HepG2 (cell line): ENCODE data around the gene C22orf15. TPM values are rescaled to one million over a fixed set of nuclear protein-coding genes. Genes with fewer than 3 reads are reported as not detected.
A peak's percentile ranks its signal among the peaks of the same experiment; 100 is the strongest.

Experiments
- ARNTL ChIP-seq: sonication (generic); formaldehyde crosslinking; IDR thresholded peaks from 2 replicates; pipeline ENCODE4 v1.4.0; 2020; ENCODE audit warnings: mild to moderate bottlenecking, missing genetic modification reagents
- DR1 ChIP-seq: sonication (generic); formaldehyde crosslinking; IDR thresholded peaks from 2 replicates; pipeline ENCODE4 v1.8.0; 2021; ENCODE audit warnings: mild to moderate bottlenecking, missing genetic modification reagents, inconsistent platforms
- NCOA2 ChIP-seq: sonication (generic); formaldehyde crosslinking; IDR thresholded peaks from 2 replicates; pipeline ENCODE4 v1.8.0; 2022; ENCODE audit warnings: inconsistent platforms
- NFIB ChIP-seq: sonication (generic); formaldehyde crosslinking; IDR thresholded peaks from 2 replicates; pipeline ENCODE4 v1.9.0; 2021; ENCODE audit warnings: missing genetic modification reagents, mild to moderate bottlenecking, borderline replicate concordance
- PHF21A ChIP-seq: sonication (generic); formaldehyde crosslinking; IDR thresholded peaks from 2 replicates; pipeline ENCODE4 v1.5.0; 2020; ENCODE audit warnings: mild to moderate bottlenecking, missing genetic modification reagents
- RERE ChIP-seq: IDR thresholded peaks from 2 replicates; pipeline ENCODE4 v1.6.1; 2016; ENCODE audit warnings: low read depth, missing genetic modification reagents, missing compliant biosample characterization
- STAG1 ChIP-seq: sonication (generic); formaldehyde crosslinking; IDR thresholded peaks from 2 replicates; pipeline ENCODE4 v1.4.0; 2020; ENCODE audit warnings: missing genetic modification reagents
- TARDBP ChIP-seq: sonication (generic); formaldehyde crosslinking; IDR thresholded peaks from 2 replicates; pipeline ENCODE4 v1.8.0; 2022; ENCODE audit warnings: mild to moderate bottlenecking, missing genetic modification reagents
- ZBTB49 ChIP-seq: sonication (generic); formaldehyde crosslinking; IDR thresholded peaks from 2 replicates; pipeline ENCODE4 v1.4.0; 2020; ENCODE audit warnings: missing genetic modification reagents, borderline replicate concordance
- ZFY ChIP-seq: sonication (generic); formaldehyde crosslinking; IDR thresholded peaks from 2 replicates; pipeline ENCODE4 v1.4.0; 2020; ENCODE audit warnings: missing genetic modification reagents
- polyA plus RNA-seq, 8 experiments: library from polyadenylated mRNA; depleted of rRNA in 3 of 8; stranded (reverse) in 7 of 8; unstranded in 1 of 8; fragments of >200 nt; fragmentation: Illumina TruSeq in 4 of 8; extraction: Trizol in 4 of 8; gene quantifications; 2 replicates each; pipeline versions ENCODE4 v1.2.1 to v1.2.3, GENCODE V29; 2011 to 2016; ENCODE audit warnings: low read depth in 4 of 8, missing spikeins in 1 of 8, mixed read lengths in 1 of 8; ENCODE audit not compliant: insufficient read depth in 1 of 8
- total RNA-seq, 5 experiments: library from RNA; depleted of rRNA; stranded (reverse); fragments of >200 nt; fragmentation: Illumina TruSeq; extraction: Trizol; gene quantifications; 2 replicates each; pipeline ENCODE4 v1.2.3, GENCODE V29; 2016; ENCODE audit warnings: low read depth in 1 of 5
- TF ChIP-seq, protein P1 (sequence below): sonication (generic); formaldehyde crosslinking; IDR thresholded peaks from 2 replicates; pipeline ENCODE4 v1.4.0; 2020; ENCODE audit warnings: missing genetic modification reagents
- TF ChIP-seq, protein P2 (sequence below): IDR thresholded peaks from 2 replicates; pipeline ENCODE4 v1.6.1; 2016; ENCODE audit warnings: missing compliant biosample characterization, missing genetic modification reagents, borderline replicate concordance
- TF ChIP-seq, protein P3 (sequence below): sonication (generic); formaldehyde crosslinking; IDR thresholded peaks from 2 replicates; pipeline ENCODE4 v1.4.0; 2020; ENCODE audit warnings: missing genetic modification reagents

The C22orf15 gene
- total and polyA plus RNA-seq, 2 of the 13 experiments (the other 11 are each of a cell fraction or from before 2014, with no cell fraction given): not detected

- TF ChIP-seq ZBTB49 (CRISPR knock-in tag): no peak
- 0 out of 2 replicates have a peak, but pooled peaks have one; percentile 29 for TF ChIP-seq NCOA2 (CRISPR knock-in tag)
- TF ChIP-seq PHF21A (CRISPR knock-in tag): 0 out of 2 replicates have a peak, but pooled peaks have one; percentile 26
- TF ChIP-seq NFIB (CRISPR knock-in tag): no peak
- 0 out of 2 replicates have a peak, but pooled peaks have one; percentile 36 for TF ChIP-seq ARNTL (CRISPR knock-in tag)
- TF ChIP-seq RERE (CRISPR knock-in tag): no peak
- TF ChIP-seq, protein P1, sequence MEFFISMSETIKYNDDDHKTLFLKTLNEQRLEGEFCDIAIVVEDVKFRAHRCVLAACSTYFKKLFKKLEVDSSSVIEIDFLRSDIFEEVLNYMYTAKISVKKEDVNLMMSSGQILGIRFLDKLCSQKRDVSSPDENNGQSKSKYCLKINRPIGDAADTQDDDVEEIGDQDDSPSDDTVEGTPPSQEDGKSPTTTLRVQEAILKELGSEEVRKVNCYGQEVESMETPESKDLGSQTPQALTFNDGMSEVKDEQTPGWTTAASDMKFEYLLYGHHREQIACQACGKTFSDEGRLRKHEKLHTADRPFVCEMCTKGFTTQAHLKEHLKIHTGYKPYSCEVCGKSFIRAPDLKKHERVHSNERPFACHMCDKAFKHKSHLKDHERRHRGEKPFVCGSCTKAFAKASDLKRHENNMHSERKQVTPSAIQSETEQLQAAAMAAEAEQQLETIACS (CRISPR knock-in tag): 0 out of 2 replicates have a peak, but pooled peaks have one; percentile 45
- TF ChIP-seq ZFY (CRISPR knock-in tag): no peak
- peak; percentile 74 for TF ChIP-seq STAG1
- TF ChIP-seq DR1 (CRISPR knock-in tag): no peak
- TF ChIP-seq, protein P2, sequence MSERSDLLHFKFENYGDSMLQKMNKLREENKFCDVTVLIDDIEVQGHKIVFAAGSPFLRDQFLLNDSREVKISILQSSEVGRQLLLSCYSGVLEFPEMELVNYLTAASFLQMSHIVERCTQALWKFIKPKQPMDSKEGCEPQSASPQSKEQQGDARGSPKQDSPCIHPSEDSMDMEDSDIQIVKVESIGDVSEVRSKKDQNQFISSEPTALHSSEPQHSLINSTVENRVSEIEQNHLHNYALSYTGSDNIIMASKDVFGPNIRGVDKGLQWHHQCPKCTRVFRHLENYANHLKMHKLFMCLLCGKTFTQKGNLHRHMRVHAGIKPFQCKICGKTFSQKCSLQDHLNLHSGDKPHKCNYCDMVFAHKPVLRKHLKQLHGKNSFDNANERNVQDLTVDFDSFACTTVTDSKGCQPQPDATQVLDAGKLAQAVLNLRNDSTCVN (CRISPR knock-in tag): no peak
- no peak for TF ChIP-seq TARDBP
- TF ChIP-seq, protein P3, sequence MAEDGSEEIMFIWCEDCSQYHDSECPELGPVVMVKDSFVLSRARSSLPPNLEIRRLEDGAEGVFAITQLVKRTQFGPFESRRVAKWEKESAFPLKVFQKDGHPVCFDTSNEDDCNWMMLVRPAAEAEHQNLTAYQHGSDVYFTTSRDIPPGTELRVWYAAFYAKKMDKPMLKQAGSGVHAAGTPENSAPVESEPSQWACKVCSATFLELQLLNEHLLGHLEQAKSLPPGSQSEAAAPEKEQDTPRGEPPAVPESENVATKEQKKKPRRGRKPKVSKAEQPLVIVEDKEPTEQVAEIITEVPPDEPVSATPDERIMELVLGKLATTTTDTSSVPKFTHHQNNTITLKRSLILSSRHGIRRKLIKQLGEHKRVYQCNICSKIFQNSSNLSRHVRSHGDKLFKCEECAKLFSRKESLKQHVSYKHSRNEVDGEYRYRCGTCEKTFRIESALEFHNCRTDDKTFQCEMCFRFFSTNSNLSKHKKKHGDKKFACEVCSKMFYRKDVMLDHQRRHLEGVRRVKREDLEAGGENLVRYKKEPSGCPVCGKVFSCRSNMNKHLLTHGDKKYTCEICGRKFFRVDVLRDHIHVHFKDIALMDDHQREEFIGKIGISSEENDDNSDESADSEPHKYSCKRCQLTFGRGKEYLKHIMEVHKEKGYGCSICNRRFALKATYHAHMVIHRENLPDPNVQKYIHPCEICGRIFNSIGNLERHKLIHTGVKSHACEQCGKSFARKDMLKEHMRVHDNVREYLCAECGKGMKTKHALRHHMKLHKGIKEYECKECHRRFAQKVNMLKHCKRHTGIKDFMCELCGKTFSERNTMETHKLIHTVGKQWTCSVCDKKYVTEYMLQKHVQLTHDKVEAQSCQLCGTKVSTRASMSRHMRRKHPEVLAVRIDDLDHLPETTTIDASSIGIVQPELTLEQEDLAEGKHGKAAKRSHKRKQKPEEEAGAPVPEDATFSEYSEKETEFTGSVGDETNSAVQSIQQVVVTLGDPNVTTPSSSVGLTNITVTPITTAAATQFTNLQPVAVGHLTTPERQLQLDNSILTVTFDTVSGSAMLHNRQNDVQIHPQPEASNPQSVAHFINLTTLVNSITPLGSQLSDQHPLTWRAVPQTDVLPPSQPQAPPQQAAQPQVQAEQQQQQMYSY (CRISPR knock-in tag): no peak
Measured at GRCh38 chr22:23789638-23790037, 26.8 kb downstream of the C22orf15 start (continued).
